Activated CD8-positive, alpha-beta T cell treated with anti-CD3 and anti-CD28 coated beads for 36 hours (primary cell): Measurements from ENCODE around the gene TEX29. TPM values are rescaled to one million over a fixed set of nuclear protein-coding genes. Genes with fewer than 3 reads are reported as not detected.

Experiments
- ATAC-seq: fragments of 200-7000 bp; cut with Tn5 transposase; one replicate; pipeline ENCODE4 v1.10.0; 2021; ENCODE audit warnings: mild to moderate bottlenecking, moderate library complexity
- CTCF ChIA-PET: fragments of 350-600 bp; sonication (Branson Sonifier 250); formaldehyde crosslinking; loops from one replicate; lab custom pipeline; 2021; ENCODE audit warnings: antibody characterized with exemption; lab: Charles Lee
- POLR2A ChIA-PET: fragments of 350-600 bp; sonication (Branson Sonifier 250); formaldehyde crosslinking; loops from one replicate; lab custom pipeline; 2021; ENCODE audit warnings: antibody characterized with exemption; lab: Charles Lee
- DNase-seq: peaks from one replicate; pipeline ENCODE4 v3.0.0-alpha.2; 2020
- H3K27ac Mint-ChIP-seq: one replicate; pipeline ENCODE4 v1.8.0; 2021; ENCODE audit warnings: mild to moderate bottlenecking, mixed read lengths
- H3K27me3 Mint-ChIP-seq: one replicate; pipeline ENCODE4 v1.8.0; 2021; ENCODE audit warnings: mixed read lengths
- H3K36me3 Mint-ChIP-seq: one replicate; pipeline ENCODE4 v1.8.0; 2021; ENCODE audit warnings: low read depth, mixed read lengths
- H3K4me1 Mint-ChIP-seq: one replicate; pipeline ENCODE4 v1.8.0; 2021; ENCODE audit warnings: low read depth, mixed read lengths
- H3K4me3 Mint-ChIP-seq: one replicate; pipeline ENCODE4 v1.8.0; 2021; ENCODE audit warnings: mild to moderate bottlenecking, moderate library complexity, mixed read lengths
- H3K9me3 Mint-ChIP-seq: one replicate; pipeline ENCODE4 v1.8.0; 2021; ENCODE audit warnings: mixed read lengths
- intact Hi-C: fragments of 100-400 bp; cut with micrococcal nuclease; formaldehyde crosslinking; loops from one replicate; pipeline ENCODE4 v1.10.0; 2022
- total RNA-seq, 2 experiments: library from RNA; stranded (reverse); gene quantifications; one replicate each; pipeline ENCODE4 v1.2.3, GENCODE V29; 2021
- TF ChIP-seq, protein P1 (sequence below): fragments of 200-600 bp; IDR thresholded peaks from one replicate; pipeline ENCODE4 v1.8.0; 2022; ENCODE audit warnings: antibody characterized with exemption, mild to moderate bottlenecking

Gene TEX29
- total RNA-seq, 2 experiments from 2014 or later, result 0.50 to 0.67 TPM

DNA sequence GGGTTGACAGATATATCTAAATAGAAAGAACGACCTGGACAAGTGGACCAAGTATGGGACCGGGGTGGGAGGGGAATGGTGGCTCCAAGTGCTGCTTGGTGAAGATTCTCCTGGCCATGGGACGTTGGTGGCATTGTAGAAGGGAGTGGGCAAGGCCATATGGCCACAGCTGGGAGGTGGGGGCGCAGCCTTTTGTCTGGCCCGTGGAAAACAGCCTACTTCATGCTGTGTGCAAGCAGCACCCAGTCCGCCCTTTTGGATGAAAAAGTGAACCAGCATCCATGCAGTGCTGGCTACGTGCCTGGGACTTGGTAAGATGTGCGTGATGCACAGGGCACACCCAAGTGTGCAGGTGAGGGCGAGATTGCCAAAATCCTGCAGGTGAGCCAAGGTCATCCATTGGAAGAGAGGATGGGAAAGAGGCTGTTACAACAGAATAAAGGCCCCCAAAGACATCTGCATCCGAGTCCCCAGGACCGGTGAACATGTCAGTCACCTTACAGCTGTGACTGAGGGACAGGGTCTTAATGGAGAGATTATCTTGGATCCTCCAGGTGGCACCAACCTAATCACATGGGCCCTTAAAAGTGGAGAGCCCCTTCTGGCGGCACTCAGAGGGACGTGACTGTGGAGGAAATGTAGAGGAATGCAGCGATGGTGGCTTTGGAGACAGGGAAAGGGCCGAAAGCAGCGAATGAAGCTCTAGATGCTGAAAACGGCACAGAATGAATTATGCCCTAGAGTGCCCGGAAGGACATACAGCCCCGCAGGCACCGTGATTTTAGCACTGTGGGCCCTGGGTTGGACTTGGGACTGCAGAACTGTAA, 40.8 kb downstream of the TEX29 start:
- intact Hi-C loops, result no loop called here
- ChIA-PET POLR2A (interaction anchor here (1.2 kb wide), 1 partner anchor 12 kb away, joined by 3 read pairs; no protein-coding TSS in a partner anchor), CTCF (no interaction called here)
- no peak for DNase-seq
- no peaks in the 10 kb centered on the region for H3K4me1 Mint-ChIP-seq
- ATAC-seq, result no peak
- no peak overlapping the region for H3K4me3 Mint-ChIP-seq
- no peaks in the 10 kb centered on the region for H3K36me3 Mint-ChIP-seq
- TF ChIP-seq, protein P1, sequence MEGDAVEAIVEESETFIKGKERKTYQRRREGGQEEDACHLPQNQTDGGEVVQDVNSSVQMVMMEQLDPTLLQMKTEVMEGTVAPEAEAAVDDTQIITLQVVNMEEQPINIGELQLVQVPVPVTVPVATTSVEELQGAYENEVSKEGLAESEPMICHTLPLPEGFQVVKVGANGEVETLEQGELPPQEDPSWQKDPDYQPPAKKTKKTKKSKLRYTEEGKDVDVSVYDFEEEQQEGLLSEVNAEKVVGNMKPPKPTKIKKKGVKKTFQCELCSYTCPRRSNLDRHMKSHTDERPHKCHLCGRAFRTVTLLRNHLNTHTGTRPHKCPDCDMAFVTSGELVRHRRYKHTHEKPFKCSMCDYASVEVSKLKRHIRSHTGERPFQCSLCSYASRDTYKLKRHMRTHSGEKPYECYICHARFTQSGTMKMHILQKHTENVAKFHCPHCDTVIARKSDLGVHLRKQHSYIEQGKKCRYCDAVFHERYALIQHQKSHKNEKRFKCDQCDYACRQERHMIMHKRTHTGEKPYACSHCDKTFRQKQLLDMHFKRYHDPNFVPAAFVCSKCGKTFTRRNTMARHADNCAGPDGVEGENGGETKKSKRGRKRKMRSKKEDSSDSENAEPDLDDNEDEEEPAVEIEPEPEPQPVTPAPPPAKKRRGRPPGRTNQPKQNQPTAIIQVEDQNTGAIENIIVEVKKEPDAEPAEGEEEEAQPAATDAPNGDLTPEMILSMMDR, result no peak
- no peaks in the 10 kb centered on the region for H3K9me3 Mint-ChIP-seq
- no peak overlapping the region for H3K27ac Mint-ChIP-seq
- no peaks in the 10 kb centered on the region for H3K27me3 Mint-ChIP-seq

DNA sequence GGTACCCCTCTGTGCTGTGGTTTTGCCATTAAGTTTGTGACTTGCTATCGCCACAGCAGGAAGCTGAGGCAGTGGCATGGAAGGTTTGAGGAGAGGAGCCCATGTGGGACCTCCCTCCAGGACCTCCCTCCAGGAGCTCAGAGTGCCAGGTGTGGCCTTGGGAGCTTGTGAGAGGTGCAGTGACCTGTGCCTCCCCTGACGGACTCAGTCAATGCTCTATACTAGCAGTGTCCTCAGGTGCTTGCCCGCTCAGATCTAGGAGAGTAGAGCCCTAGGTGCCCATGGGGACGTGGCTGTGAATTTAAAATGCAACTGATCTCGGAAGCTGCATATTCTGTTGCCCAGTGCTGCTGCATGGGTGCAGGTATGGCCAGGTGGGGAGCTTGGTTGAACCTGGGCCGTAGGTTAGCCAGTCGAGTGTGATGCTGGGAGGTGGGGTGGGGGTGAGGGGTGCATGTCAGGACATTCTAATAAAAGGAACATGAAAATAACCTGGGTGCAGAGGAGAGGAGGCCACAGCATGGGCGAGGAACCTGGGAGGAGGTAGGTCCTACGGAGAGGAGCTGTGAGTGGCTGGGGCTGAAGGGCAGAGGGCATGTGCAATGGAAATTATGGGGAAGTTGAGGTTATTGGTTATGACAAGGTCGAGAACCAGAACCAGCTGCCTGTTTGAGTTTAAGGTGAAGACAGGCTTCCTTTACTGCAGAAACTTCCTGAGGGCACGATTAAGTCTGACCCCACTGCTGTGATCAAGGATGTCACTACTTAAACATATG, 41.6 kb downstream of the TEX29 start:
- H3K9me3 Mint-ChIP-seq, result no peaks in the 10 kb centered on the region
- H3K4me1 Mint-ChIP-seq, result no peaks in the 10 kb centered on the region
- no peak for DNase-seq
- CTCF ChIA-PET, result no interaction called here
- no peaks in the 10 kb centered on the region for H3K36me3 Mint-ChIP-seq
- H3K27me3 Mint-ChIP-seq, result no peaks in the 10 kb centered on the region
- ATAC-seq, result no peak
- TF ChIP-seq, protein P1, result no peak
- no peak overlapping the region for H3K27ac Mint-ChIP-seq
- no peak overlapping the region for H3K4me3 Mint-ChIP-seq
- intact Hi-C loops, result no loop called here
- POLR2A ChIA-PET, result interaction anchor here (1.2 kb wide), 1 partner anchor 11 kb away, joined by 3 read pairs; no protein-coding TSS in a partner anchor

- Mint-ChIP-seq H3K27me3 (no peaks in the 10 kb centered on the region), H3K27ac (no peak overlapping the region), H3K9me3 (no peaks in the 10 kb centered on the region), H3K4me3 (no peak overlapping the region), H3K4me1 (no peaks in the 10 kb centered on the region), H3K36me3 (no peaks in the 10 kb centered on the region)
- TF ChIP-seq, protein P1, result no peak
- POLR2A ChIA-PET, result no interaction called here
- CTCF ChIA-PET, result no interaction called here
- ATAC-seq (no peak), DNase-seq (no peak)
- intact Hi-C loops, result no loop called here
These were observed 42.7 kb downstream of the TEX29 start for GRCh38 chr13:111363121-111363520.

GRCh38 chr13:111363591-111363990, 43.1 kb downstream of the TEX29 start:
- POLR2A ChIA-PET, result no interaction called here
- Mint-ChIP-seq H3K27me3 (no peaks in the 10 kb centered on the region), H3K36me3 (no peaks in the 10 kb centered on the region), H3K4me1 (no peaks in the 10 kb centered on the region), H3K27ac (no peak overlapping the region), H3K9me3 (no peaks in the 10 kb centered on the region), H3K4me3 (no peak overlapping the region)
- CTCF ChIA-PET, result no interaction called here
- intact Hi-C loops, result no loop called here
- TF ChIP-seq, protein P1, result no peak
- ATAC-seq (no peak), DNase-seq (no peak)
